MCF 10A (cell line): Measurements from ENCODE around the gene AOC1. TPM values are rescaled to one million over a fixed set of nuclear protein-coding genes. Genes with fewer than 3 reads are reported as not detected.
"Not testable (repeated sequence)": the region's sequence is repeated elsewhere in the genome, so short reads cannot be mapped to it uniquely, and the experiment has no call there.

Experiments used
- BruUV-seq: library from RNA; stranded (reverse); fragments of 400-500 nt; replicated peaks from 2 replicates; lab custom pipeline; 2021; lab: Mats Ljungman, UMichigan
- CTCF ChIA-PET: fragments of 300-600 bp; sonication (Branson Sonifier 250); formaldehyde crosslinking; extraction: SDS; loops from one replicate; lab custom pipeline; 2021; ENCODE audit warnings: antibody characterized with exemption, inconsistent platforms; lab: Yijun Ruan, JAX
- POLR2A ChIA-PET: fragments of 300-600, 350-650 bp; sonication (Branson Sonifier 250); formaldehyde crosslinking; extraction: SDS; loops from one replicate; lab custom pipeline; 2020; ENCODE audit warnings: antibody characterized with exemption, inconsistent platforms; lab: Yijun Ruan, JAX
- DNase-seq: peaks from one replicate; pipeline ENCODE4 v3.0.0-alpha.2; 2018; ENCODE audit not compliant: unreplicated experiment
- H3K27ac Mint-ChIP-seq: one replicate; pipeline ENCODE4 v1.8.0; 2022; ENCODE audit warnings: mild to moderate bottlenecking, low read depth, mixed read lengths; ENCODE audit not compliant: unreplicated experiment
- H3K27me3 Mint-ChIP-seq: one replicate; pipeline ENCODE4 v1.8.0; 2022; ENCODE audit warnings: mixed read lengths; ENCODE audit not compliant: insufficient read depth, unreplicated experiment
- H3K36me3 Mint-ChIP-seq: one replicate; pipeline ENCODE4 v1.8.0; 2022; ENCODE audit warnings: mild to moderate bottlenecking, moderate library complexity, mixed read lengths; ENCODE audit not compliant: insufficient read depth, unreplicated experiment
- H3K4me1 Mint-ChIP-seq: one replicate; pipeline ENCODE4 v1.8.0; 2022; ENCODE audit warnings: mixed read lengths; ENCODE audit not compliant: insufficient read depth, unreplicated experiment
- H3K4me3 Mint-ChIP-seq: one replicate; pipeline ENCODE4 v1.8.0; 2022; ENCODE audit warnings: mild to moderate bottlenecking, moderate library complexity, mixed read lengths; ENCODE audit not compliant: unreplicated experiment
- H3K9me3 Mint-ChIP-seq: one replicate; pipeline ENCODE4 v1.8.0; 2022; ENCODE audit warnings: mixed read lengths; ENCODE audit not compliant: unreplicated experiment
- intact Hi-C: fragments of 100-400 bp; cut with micrococcal nuclease; formaldehyde crosslinking; loops from 2 replicates; pipeline ENCODE4 v1.14.1; 2022
- total RNA-seq: library from RNA; stranded (reverse); gene quantifications from 2 replicates; pipeline ENCODE4 v1.2.3, GENCODE V29; 2022
- TF ChIP-seq, protein P1 (sequence below): fragments of 200-600 bp; IDR thresholded peaks from one replicate; pipeline ENCODE4 v1.8.0; 2022; ENCODE audit warnings: antibody characterized with exemption, mild to moderate bottlenecking; ENCODE audit not compliant: unreplicated experiment

AOC1 gene
- total RNA-seq, 1 experiment from 2014 or later: 0.23 TPM

DNA sequence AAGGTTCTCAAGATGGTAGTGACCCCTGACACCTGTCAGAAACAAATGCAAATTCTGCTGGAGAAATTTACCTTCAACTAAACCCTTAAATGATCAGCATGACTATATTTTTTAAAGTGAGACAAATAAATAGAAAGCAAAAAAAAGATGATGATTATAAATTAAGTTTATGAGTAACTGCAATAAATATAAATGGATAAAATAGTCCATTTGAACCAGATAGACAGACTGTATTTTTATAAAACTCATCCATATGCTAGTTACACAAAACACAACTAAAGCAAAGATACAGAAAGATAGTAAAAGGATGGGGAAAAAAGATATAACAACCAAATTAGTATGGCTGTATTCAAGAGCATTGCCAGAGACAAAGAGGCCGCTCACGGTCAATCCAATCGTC, 45.9 kb upstream of the AOC1 start:
- no peaks in the 10 kb centered on the region for H3K36me3 Mint-ChIP-seq
- TF ChIP-seq, protein P1, sequence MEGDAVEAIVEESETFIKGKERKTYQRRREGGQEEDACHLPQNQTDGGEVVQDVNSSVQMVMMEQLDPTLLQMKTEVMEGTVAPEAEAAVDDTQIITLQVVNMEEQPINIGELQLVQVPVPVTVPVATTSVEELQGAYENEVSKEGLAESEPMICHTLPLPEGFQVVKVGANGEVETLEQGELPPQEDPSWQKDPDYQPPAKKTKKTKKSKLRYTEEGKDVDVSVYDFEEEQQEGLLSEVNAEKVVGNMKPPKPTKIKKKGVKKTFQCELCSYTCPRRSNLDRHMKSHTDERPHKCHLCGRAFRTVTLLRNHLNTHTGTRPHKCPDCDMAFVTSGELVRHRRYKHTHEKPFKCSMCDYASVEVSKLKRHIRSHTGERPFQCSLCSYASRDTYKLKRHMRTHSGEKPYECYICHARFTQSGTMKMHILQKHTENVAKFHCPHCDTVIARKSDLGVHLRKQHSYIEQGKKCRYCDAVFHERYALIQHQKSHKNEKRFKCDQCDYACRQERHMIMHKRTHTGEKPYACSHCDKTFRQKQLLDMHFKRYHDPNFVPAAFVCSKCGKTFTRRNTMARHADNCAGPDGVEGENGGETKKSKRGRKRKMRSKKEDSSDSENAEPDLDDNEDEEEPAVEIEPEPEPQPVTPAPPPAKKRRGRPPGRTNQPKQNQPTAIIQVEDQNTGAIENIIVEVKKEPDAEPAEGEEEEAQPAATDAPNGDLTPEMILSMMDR: no peak
- peaks cover 48% of the 10 kb centered on the region for H3K27me3 Mint-ChIP-seq
- no peak overlapping the region for H3K27ac Mint-ChIP-seq
- H3K4me1 Mint-ChIP-seq: no peaks in the 10 kb centered on the region
- ChIA-PET CTCF (interaction anchor here (1.8 kb wide), 1 partner anchor 92 kb away, joined by 3 read pairs; no protein-coding TSS in a partner anchor), POLR2A (interaction anchor here (0.7 kb wide), 1 partner anchor 51 kb away, joined by 5 read pairs; no protein-coding TSS in a partner anchor)
- no TSS peak for BruUV-seq
- intact Hi-C loops: no loop called here
- peaks cover 8% of the 10 kb centered on the region for H3K9me3 Mint-ChIP-seq
- no peak for DNase-seq
- H3K4me3 Mint-ChIP-seq: no peak overlapping the region

DNA sequence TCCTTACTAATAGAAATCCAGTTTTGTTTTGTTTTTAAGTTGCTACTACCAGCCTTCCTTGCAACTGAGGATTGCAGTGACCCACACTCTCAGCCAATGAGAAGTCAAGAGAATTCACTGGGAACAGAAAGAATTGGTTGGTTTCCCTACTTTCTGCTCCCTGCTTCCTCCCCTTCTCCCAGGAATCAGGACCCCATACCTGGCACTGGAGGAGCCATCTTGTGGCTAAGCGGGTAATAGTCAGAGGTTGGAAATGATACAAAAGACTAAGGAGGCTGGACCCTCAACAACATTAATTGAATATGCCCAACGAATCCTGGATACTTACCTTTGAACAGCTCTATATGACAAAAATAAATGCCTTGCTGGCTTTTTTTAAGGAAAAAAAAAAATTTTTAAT, 45.5 kb upstream of the AOC1 start:
- no TSS peak for BruUV-seq
- TF ChIP-seq, protein P1: no peak
- Mint-ChIP-seq H3K4me1 (no peaks in the 10 kb centered on the region), H3K9me3 (peaks cover 4% of the 10 kb centered on the region), H3K4me3 (no peak overlapping the region), H3K27ac (no peak overlapping the region), H3K27me3 (peaks cover 46% of the 10 kb centered on the region), H3K36me3 (no peaks in the 10 kb centered on the region)
- ChIA-PET CTCF (interaction anchor here (1.8 kb wide), 1 partner anchor 91 kb away, joined by 3 read pairs; no protein-coding TSS in a partner anchor), POLR2A (interaction anchor here (0.7 kb wide), 1 partner anchor 51 kb away, joined by 5 read pairs; no protein-coding TSS in a partner anchor)
- DNase-seq: no peak
- intact Hi-C loops: no loop called here

DNA sequence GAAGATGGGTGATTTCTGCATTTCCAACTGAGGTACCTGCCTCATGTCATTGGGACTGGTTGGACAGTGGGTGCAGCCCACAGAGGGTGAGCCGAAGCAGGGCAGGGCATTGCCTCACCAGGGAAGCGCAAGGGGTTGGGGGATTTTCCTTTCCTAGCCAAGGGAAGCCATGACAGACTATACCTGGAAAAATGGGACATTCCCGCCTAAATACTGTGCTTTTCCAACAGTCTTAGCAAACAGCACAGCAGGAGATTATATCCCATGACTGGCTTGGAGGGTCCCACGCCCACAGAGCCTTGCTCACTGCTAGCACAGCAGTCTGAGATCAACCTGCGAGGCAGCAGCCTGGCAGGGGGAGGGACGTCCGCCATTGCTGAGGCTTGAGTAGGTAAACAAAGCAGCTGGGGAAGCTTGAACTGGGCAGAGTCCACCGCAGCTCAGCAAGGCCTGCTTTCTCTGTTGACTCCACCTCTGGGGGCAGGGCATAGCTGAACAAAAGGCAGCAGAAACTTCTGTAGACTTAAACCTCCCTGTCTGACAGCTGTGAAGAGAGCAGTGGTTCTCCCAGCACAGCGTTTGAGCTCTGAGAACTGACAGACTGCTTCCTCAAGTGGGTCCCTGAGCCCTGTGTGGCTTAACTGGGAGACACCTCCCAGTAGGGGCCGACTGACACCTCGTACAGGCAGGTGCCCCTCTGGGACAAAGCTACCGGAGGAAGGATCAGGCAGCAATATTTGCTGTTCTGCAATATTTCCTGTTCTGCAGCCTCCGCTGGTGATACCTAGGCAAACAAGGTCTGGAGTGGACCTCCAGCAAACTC, 44.5 kb upstream of the AOC1 start:
- peaks cover 40% of the 10 kb centered on the region for H3K27me3 Mint-ChIP-seq
- H3K9me3 Mint-ChIP-seq, DNase-seq, BruUV-seq, H3K27ac Mint-ChIP-seq, H3K4me1 Mint-ChIP-seq, H3K36me3 Mint-ChIP-seq, intact Hi-C loops, POLR2A ChIA-PET, H3K4me3 Mint-ChIP-seq: not testable (repeated sequence)
- CTCF ChIA-PET: interaction anchor here (1.8 kb wide), 1 partner anchor 90 kb away, joined by 3 read pairs; no protein-coding TSS in a partner anchor

DNA sequence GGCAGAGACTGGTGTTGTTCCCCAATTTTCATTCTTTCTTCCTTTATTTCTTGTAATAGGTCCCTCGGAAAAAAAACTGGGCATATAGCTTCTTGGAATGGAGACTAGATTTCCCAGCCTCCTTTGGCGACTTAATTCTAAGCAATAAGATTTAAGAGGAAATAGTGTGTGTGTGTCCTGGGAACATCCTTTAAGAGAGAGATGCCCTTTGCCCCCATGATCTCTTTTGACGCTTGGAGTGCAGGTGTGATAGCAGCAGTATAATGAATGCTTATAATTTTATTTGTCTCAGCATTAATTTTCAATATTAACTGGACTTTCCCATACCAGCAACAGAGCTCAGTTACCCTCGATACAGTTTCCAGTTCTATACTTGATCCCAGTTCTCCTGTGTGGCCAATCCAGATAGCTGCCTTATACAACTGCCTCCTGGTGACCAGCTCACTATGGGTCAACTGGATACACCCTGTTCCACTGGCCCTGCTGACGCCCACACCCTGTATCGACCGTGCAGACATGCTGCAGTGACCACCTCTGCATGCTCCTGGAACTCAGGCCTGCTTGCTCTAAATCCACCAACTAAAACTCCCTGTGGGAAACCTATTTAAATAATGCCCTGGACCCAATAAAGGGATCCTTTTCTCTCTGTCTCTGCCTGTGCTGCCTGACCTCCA, 37.9 kb upstream of the AOC1 start:
- POLR2A ChIA-PET: no interaction called here
- Mint-ChIP-seq H3K9me3 (peaks cover 7% of the 10 kb centered on the region), H3K36me3 (no peaks in the 10 kb centered on the region), H3K4me3 (no peak overlapping the region), H3K4me1 (no peaks in the 10 kb centered on the region), H3K27ac (no peak overlapping the region), H3K27me3 (peaks cover 55% of the 10 kb centered on the region)
- no TSS peak for BruUV-seq
- intact Hi-C loops: no loop called here
- no peak for DNase-seq
- TF ChIP-seq, protein P1: no peak
- CTCF ChIA-PET: interaction anchor here (0.6 kb wide), 1 partner anchor 974 kb away, joined by 3 read pairs; no protein-coding TSS in a partner anchor
